ENCODE results near the gene AP2A2.

AP2A2 gene

DNA sequence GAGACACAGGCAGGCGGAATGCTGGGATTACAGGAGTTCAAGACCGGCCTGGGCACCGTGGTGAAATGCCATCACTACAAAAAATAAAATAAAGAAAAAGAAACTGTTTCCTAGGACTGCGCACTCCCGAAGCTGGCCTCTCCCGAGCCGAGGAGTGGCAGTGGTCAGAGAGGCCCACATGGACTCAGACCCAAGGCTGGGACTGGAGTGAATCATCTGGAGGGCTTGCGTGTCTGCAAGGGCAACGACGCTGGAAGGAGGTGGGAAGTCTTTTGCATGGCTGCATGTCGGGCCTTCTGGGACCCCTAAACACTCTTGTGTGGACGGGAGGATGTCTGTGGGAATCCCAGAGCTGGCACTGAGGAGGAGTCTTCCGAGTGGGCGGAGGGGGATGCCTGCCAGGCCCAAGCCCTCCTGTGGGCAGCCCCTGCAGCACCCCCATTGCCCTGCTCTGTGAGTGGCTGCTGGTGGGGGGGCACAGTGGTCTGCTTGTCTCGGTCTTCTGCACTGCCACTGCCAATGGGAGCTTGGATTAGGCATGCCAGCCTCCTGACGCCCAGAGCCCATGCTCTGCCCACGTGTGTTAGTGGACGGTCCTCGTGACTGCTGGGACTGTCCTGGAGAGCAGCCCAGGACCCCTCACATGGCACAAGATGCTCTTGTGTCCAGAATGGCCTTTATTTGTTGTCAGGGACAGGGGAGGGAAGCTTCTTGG lies 1.8 kb upstream of the AP2A2 start:
- in situ Hi-C loops (cut with HindIII; ENCODE audit: low sequenced_read_pairs): no loop called here

DNA sequence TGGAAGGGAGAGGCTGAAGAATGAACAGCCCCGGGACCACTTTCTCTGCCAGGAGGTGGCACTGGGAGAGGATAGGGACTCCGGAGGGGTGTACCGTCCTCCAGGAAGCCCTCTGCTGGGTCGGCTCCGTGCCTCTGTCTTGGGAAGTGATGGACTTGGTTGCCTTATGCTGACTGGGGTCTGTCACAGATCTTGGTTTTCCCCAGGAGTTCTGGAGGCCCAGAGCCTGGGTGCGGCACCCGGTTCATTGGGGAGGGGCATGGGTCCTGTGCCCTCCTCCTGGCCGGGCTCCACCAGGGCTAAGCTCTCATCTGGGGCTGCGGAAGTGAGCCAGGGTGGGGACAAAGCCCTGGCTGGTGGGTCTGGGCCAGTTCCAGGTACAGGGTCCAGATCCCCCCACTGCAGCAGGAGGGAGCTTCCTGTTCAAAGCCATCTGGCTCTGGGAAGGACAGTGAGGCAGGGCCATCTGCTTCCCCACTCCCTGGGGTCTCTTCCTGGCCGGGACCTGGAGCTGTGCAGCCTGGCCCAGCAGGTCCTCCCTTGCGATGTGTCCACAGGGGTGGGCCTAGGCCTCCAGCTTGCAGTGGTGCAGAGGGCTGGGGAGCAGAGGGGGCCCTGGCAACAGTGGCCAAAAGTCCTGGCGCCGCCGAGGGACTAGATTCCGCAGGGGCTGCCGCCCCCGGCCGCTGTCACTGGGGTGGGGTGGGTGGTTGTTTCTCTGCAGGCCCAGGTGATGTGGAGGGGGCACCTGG lies 1.1 kb upstream of the AP2A2 start:
- in situ Hi-C loops (cut with HindIII; ENCODE audit: low sequenced_read_pairs): no loop called here

DNA sequence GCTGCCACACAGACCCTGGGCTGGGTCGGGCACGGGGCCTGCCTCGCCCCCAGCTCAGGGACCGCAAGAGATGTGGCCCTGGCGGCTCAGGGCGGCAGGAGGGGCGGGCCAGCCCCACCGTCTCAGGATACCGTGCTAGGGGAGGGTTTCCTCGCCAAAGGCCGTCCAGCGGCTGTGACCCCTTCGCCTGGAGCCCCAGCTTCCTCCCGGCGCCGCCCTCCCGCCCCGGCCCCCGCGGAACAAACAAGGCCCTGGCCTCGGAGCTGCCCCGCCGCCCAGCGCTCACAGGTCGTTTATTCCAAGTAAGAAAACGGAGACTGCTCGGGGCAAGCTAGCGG lies 543 bp upstream of the AP2A2 start:
- in situ Hi-C loops (cut with HindIII; ENCODE audit: low sequenced_read_pairs): no loop called here

DNA sequence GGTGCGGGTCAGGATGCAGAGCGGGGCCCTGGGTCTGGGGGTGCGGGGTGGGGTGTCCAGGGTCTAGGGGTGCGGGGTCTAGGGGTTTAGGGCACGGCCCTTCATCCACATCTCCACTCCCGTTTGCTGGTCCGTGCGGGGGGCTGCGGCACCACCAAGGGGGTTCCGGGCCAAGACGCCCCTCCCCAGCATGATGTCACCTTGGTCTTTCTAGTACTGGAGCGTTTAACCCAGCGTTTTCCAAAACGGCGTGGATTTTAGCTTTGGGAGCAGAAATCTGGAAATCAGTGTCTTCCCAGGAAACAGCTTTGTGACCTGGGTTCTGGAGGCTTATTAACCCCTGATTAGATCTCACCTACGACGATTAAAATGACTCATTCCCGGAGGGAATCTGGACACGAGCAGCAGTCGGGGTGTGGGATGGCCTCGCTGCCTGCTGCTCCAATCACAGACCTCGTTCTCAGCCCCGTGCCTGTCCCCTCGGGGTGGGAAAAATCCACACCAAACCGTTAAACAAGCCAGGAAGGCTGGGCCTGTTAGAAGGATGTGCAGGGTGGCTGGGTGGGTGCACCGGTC lies 759 bp downstream of the AP2A2 start:
- in situ Hi-C loops (cut with HindIII; ENCODE audit: low sequenced_read_pairs): no loop called here

DNA sequence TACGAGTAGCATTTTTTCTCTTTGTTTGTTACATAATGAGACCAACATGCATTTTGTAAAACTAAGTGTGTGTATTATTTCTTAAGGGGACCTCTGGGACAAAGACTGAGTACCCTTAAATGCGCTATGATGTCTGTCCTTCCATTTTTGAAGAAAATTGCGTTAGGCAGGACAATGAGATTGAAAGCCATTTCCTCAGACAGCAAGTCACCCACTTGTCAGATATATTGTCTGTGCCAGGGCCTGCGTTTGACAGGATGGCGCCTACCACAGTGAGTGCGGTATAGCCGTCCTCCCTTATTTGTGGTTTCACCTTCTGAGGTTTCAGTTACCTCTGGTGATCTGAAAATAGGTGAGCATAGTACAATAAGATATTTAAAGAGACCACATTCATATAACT lies 2.2 kb downstream of the AP2A2 start:
- in situ Hi-C loops (cut with HindIII; ENCODE audit: low sequenced_read_pairs): no loop called here

DNA sequence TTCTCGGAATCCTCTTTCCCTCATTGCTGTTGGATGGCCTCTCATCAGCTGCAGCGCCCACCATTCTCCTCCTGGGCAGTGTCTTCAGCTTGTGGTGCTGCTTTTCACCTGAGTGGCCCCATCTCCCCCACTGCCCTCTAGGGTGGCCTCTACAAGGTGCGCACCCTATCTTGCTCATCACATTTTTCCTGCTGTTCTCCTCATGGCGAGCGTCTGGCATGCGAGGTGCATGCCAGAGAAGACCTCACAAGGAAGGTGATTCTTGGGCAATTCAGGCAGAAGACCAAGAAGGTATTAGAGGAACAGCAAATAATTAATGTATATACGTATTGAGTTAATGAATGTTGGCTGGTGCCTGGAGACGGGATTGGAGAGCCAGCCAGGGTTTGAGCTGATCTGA lies 3.1 kb downstream of the AP2A2 start:
- in situ Hi-C loops (cut with HindIII; ENCODE audit: low sequenced_read_pairs): no loop called here

DNA sequence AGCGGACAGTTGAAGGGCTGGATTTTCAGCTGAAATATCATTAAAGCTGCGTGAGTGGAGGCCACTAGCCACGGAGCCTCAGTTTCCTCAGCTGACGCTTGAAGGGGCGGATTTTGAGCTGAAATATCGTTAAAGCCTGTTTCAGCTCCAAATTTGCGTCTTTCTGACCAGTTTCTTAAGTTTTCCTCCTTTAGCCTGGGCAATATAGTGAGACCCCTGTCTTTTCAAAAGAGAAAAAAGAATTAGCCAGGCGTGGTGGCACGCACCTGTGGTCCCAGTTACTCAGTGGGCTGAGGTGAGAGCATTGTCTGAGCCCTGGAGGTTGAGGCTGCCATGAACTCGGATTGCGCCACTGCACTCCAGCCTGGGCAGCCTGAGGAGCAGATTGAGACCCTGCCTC lies 3.7 kb downstream of the AP2A2 start:
- in situ Hi-C loops (cut with HindIII; ENCODE audit: low sequenced_read_pairs): no loop called here

DNA sequence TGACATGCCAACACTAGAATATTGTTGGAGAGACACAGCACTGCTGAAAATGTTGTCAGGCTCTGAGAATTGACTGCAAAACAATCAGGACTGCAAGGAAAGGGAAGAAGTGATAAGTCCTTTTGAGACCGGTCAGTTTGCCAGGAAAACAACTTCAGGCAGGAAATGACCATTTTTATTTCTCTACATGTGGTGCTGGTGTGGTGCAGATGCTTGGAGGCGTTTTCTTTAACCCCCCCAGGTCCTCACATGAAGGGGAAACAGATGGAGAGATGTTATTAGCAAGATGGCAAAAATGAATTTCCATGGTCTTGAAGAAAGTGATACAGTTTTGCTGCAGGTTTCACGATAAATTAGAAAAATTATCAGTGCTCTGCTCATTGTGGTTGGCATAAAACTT lies 5.7 kb downstream of the AP2A2 start:
- in situ Hi-C loops (cut with HindIII; ENCODE audit: low sequenced_read_pairs): no loop called here

DNA sequence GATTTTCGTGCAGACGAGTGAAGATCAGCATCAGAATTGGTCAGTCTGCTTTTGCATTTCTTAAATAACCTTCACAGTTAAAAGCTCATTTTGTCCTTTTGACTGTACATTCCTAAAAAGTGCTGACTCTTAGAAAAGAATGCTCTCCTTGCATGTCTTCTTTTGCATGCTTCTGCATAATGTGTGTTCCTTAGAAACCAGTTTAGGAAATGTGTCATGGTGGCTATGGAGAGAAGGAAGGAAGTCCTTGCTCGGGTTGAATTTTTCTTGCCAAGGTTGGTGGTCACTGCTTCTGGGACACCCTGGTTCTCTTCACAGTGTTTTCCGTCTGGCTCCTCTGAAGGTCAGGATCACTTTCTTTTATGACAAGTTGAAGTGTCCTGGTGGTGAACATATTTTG lies 6.8 kb downstream of the AP2A2 start:
- in situ Hi-C loops (cut with HindIII; ENCODE audit: low sequenced_read_pairs): no loop called here

DNA sequence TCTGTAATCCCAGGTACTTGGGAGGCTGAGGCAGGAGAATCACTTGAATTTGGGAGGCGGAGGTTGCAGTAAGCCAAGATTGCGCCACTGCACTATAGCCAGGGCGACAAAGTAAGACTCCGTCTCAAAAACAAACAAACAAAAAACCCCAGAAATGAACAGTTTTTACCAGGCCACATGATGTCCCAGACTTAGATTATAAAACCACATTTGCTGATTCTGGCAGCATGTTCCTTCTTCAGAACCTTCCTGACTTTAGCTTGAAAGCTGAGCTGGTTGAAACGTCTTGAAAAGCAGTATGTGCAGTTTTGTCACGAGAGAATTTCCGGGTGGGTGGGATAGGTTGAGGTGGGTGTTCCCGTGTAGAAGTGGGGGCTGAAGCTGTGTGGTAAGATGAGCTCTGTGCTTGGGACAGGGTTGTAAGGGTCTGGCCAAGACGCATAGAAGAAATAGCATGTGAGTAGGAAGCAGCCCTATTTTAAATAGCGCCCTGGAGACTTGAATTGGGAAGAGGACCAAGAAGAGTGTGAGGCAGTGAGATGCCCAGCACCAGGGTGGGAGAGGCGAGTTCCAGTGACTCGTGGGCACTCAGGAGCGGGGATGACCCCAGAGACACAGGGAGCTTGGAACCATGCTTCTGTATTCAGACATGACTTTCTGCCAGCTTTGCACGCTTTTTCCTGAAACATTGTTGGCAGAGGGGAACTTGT lies 7.6 kb downstream of the AP2A2 start:
- in situ Hi-C loops (cut with HindIII; ENCODE audit: low sequenced_read_pairs): no loop called here

DNA sequence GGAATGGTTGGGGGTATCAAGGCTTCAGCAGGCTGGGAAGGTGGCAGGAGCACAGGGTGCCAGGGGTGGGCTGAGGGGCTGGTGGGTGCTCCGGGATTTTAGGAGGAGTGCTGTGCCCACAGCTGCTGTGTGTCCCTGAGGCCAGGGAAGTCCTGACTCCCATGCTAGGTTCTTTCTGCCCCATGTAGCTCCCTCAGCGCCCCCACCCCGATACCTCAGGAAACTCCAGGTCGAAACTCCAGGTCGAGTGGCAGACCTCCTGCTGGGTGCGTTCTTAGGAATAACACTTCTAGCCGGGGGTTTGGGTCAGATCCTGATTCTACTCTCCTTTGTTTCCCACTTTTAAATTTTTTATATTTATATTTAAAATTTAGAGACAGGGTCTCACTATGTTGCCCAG lies 8.3 kb downstream of the AP2A2 start:
- in situ Hi-C loops (cut with HindIII; ENCODE audit: low sequenced_read_pairs): no loop called here

DNA sequence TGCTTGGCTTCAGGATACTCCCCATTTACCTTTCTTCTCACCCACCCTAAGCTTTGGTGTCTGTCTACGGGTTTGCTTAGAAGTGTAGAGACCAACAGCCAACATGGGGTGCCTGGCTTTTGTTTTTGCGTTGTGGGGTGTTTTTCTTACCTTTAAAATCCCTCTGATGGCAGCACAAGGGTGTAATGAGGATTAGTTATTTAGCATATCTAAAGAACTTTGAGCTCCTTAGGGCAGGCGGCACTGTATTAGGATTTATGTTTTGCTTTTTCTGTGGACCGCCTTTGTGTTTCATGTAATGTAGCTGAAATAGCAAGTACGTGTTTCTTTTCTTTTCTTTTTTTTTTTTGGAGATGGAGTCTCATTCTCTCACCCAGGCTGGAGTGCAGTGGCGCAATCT lies 8.9 kb downstream of the AP2A2 start:
- in situ Hi-C loops (cut with HindIII; ENCODE audit: low sequenced_read_pairs): no loop called here

DNA sequence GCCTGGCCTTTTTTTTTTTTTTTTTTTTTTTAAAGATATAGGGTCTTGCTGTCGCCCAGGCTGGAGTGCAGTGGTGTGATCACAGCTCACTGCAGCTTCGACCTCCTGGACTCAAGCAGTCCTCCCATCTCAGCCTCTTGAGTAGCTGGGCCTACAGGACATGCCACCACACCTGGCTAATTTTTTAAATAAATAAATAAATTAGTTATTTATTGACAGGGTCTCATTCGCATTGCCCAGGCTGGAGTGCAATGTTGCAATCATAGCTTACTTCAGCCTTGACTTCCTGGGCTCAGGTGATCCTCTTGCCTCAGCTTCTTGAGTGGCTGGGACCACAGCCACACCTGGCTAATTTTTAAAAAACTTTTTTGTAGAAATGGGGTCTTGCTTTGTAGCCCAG lies 10.5 kb downstream of the AP2A2 start:
- in situ Hi-C loops (cut with HindIII; ENCODE audit: low sequenced_read_pairs): no loop called here

DNA sequence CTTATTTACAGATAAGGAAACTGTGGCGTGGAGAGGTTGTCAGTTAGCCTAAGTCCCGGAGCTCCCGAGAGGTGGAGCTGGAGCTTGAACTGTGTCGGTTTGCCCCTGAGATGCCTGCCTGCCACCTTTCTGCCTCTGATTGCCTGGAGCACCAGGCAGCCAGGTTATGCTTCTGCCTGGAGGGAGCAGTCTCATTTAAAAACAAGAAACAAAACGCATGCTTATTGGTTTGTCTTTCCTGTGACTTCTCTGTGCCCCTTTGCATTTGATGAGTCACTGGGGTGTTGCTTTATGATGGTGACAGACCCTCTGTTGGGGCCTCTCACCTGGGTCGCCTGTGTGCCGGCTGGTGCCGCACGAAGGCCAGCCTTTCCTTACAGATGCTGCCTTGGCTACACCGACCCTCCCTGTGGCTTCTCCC lies 12.2 kb downstream of the AP2A2 start:
- in situ Hi-C loops (cut with HindIII; ENCODE audit: low sequenced_read_pairs): no loop called here

DNA sequence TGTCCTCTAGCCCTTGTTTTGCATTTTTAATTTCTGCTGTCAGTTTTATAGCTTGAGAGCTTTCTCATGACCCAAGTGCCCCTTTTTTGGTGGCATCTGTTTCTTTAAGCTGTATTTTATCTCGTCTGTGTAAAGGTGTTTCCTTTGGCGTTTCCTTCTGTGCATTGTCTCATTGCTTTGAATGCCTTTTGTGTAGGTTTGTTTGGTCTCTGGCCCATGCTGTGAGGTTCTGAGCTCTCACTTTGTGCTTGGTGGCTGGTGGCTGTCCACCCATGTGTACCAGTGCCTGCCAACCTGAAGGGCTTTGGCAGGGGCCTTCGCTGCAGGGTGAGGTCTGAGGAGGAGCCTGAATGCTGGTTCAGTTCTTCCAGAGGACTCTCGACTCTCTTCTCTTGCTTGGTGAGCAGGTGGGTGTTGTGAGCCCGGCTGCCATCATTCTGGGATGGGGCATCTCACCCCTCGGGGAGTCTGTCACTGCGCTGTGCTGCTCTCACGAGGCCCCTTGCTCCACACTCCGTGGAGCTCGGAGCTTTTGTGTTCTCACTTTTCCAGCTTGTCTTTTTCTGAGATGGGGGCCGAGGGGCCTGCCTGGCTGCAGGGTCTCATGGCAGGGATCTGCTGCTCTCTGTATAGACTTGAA lies 14.9 kb downstream of the AP2A2 start:
- in situ Hi-C loops (cut with HindIII; ENCODE audit: low sequenced_read_pairs): no loop called here

DNA sequence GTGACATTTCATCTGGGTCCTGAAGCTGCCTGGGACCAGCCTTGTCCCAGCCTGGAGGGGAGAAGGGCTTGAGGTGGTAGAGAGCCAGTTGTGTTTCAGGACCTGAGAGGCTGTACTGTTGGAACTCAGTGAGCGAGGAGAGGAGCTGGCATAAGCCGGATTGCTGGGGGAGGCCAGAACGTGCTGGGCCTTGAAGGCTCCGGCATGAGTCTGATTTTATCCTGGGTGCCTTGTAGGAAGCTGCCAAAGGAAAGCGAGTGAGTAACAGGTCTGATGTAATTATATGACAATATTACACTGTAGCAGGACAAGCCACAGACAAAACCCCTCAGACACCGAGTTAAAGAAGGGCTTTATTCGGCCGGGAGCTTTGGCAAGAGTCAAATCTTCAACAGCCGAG lies 17.2 kb downstream of the AP2A2 start:
- in situ Hi-C loops (cut with HindIII; ENCODE audit: low sequenced_read_pairs): no loop called here

DNA sequence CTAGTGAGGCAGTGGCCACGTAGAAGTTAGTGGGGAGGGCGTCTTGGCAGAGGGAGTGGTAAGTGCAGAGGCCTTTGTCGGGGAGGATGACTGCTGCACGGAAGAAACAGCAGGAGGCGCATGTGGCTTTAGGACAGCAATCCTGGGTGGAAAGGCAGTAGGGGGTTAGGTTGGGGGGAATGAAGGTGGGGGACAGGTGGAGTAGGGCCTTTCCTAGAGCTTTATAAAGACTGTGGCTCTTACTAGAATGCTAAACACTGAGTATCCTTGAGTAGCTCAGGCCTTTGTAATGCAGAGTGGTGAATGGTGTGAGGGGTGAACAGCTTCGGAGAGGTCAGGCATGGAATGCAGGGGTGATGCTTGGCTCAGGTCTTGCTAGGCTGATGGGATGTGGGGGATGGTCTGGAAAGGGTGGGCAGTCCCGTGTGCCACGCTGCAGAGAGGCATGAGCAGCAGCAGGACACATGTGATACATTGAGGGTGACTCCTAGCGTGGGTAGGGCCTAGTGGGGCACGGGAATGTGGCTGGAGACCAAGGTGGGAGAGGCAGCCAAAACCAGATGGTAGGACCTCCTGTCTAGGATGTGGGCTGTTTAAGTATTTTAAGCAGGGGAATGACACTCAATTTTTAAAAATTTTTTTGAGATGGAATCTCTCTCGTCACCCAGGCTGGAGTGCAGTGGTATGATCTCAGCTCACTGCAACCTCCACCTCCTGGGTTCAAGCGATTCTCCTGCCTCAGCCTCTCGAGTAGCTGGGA lies 19.2 kb downstream of the AP2A2 start:
- in situ Hi-C loops (cut with HindIII; ENCODE audit: low sequenced_read_pairs): no loop called here

DNA sequence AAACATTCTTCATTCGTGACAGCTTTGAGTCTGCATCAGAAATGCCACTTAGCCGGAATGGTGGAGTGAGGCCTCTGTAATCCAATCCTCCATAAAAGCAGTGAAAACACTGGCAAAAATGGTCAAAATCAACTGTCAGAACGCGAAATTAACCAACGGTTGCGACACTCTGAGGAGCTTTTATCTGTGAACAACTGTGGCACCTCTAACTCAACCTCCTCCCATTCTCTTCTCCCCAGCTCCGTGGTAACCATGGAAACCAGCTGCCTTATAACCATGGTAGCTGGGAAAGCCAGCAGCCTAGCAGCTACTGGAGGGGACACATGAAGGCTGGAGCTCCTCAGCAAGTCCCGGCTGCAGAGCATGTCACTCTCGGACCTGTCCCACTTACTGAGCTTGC lies 20.3 kb downstream of the AP2A2 start:
- in situ Hi-C loops (cut with HindIII; ENCODE audit: low sequenced_read_pairs): no loop called here

DNA sequence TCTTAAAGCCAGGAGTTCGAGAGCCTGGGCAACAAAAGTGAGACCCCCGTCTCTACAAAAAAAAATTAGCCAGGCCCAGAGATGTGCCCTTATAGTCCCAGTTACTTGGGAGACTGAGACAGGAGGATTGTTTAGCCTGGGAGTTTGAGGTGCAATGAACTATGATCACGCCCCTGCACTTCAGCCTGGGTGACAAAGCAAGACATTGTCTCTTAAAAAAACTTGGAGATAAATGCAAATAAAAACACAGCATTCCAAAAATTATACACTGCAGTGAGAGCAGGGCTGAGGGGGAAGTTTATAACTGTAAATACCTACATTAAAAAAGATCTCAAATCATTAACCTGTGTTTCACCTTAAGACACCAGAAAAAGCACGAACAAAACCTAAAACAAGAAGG lies 22.1 kb downstream of the AP2A2 start:
- in situ Hi-C loops (cut with HindIII; ENCODE audit: low sequenced_read_pairs): no loop called here

DNA sequence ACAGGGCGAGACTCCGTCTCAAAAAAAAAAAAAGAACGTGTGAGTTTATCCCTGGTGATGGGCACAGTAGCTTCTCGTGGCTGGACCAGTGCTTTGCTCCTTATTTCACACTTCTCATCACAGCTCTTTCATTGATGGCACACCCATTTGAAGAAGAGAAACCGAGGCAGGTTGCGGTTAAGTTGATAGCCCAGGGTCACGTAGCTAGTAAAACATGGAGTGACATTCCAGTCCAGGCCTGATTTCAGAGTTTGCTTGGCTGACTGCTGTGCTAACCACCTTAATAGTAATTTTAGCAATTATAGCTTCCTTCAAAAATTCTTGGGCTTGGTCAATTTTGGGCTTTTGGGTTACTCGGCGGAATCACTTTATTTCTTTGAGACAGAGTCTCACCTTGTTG lies 25.8 kb downstream of the AP2A2 start:
- in situ Hi-C loops (cut with HindIII; ENCODE audit: low sequenced_read_pairs): no loop called here
